DMS153 (cell line): ENCODE results near the gene IGFBP3.

Experiments used
- DNase-seq: peaks from one replicate; lab custom pipeline; 2025; lab: John Stamatoyannopoulos, UW

Gene IGFBP3

DNA sequence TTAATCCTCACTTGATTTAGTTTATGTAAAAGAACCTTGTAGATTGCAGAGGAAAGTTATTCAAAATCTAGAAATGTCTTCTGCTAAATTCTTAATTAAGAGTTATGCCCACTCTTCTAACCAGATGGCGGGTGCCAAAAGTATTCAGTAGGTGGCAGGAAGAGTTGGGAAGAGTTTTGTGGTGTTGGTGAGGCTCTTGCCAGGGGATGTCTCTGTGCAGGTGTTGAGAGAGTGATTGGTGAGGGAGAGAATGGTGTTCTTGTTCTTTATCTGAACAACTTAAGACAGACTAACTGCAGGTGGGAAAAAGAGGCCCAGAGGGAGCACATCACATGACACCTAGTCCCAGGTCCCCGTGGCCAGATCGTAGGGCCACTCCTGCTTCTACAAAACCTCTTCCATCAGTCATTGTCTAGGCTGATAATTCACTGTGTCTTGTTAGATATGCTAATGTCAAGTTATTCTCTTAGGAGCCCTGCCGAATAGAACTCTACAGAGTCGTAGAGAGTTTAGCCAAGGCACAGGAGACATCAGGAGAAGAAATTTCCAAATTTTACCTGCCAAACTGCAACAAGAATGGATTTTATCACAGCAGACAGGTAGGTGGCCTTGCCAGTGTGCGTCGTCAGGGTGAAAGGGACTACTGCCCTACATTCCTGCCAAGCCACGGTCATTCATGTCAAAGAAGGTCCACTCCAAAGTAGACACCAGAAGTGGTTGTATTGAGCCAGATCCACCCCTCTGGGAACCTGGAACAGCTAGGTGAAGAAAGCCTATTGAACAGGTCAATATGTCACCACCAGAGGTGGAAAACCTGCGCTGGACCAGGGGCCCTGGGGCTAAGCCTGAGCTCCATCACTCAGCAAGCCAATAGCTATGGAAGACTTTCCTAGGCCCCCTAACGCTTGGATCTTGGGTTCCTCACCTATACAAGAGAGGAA lies 29.3 kb downstream of the IGFBP3 start:
- DNase-seq: no peak

GRCh38 chr7:45890902-45891461 lies 30.1 kb downstream of the IGFBP3 start:
- peak; percentile 2 for DNase-seq

- no peak for DNase-seq
Observed at GRCh38 chr7:45890125-45890901, 30.8 kb downstream of the IGFBP3 start.

GRCh38 chr7:45889367-45890067 lies 31.6 kb downstream of the IGFBP3 start:
- DNase-seq: no peak

DNA sequence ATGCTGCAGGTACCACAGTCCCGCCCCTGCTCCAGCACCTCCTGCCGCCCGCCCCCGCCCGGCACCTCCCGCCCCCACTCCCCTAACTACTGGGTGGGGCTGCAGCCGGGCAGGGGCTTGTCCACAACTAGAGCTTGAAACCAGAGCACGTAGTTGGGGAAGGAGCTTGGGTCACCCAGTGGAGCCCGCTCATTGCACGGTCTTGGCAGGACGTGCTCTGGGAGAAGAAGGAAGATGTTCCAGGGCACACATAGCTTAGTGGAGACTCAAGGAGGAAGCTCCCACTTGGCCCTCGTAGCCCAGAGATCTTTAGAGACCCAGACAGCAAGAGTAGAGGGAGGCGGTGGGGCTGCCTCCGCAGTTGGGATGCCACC lies 32.1 kb downstream of the IGFBP3 start:
- no peak for DNase-seq

DNA sequence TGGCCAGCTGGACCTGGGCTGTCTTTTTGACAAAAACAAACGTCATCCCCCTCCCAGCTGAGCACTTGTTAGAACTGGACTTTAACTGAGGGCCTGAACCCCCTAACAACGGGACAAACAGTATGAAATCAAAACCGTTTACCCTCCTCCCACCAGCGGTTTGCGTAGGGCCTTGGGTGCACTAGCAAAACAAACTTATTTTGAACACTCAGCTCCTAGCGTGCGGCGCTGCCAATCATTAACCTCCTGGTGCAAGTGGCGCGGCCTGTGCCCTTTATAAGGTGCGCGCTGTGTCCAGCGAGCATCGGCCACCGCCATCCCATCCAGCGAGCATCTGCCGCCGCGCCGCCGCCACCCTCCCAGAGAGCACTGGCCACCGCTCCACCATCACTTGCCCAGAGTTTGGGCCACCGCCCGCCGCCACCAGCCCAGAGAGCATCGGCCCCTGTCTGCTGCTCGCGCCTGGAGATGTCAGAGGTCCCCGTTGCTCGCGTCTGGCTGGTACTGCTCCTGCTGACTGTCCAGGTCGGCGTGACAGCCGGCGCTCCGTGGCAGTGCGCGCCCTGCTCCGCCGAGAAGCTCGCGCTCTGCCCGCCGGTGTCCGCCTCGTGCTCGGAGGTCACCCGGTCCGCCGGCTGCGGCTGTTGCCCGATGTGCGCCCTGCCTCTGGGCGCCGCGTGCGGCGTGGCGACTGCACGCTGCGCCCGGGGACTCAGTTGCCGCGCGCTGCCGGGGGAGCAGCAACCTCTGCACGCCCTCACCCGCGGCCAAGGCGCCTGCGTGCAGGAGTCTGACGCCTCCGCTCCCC lies 32.7 kb downstream of the IGFBP3 start, which contains the start of gene IGFBP1:
Gene IGFBP1 (plus strand): TSS at position 304 of the 808 bp plus-strand sequence. CDS start 165 bp downstream, at position 469.
- DNase-seq: no peak

DNA sequence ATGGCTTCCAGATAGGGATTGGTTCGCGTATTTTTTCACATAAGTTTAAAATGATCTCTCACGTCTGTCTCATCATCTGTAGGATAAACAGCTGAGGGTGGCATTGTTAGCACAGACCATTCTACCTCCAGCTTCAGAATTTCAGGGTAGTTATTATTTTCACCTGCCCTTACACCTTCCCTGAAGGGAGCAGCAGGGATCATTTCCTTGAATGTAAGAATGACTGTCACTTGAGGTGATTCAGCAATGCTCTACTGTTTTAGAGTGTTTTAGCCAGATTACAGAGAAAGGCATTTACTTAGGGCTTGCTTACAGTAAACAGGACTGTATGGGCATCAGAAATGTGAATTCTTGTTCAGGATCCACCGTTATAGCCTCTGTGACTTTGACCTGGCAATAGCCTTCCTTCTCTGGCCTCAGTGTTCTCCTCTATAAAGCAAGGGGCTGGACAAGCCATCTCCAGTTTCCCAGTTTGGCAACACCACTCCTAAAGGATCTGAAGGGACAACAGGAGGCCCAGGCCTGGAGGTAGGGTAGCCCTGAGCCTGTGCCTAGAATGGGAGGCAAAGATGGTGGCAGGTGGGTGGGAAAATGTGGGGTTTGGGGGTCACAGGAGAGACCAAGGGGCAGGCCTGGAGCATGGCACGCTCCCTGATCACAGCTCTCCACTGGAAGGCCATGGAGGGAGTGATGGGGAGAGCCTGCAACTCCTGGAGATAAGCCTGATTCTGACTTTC lies 34.0 kb downstream of the IGFBP3 start:
- DNase-seq: no peak

DNA sequence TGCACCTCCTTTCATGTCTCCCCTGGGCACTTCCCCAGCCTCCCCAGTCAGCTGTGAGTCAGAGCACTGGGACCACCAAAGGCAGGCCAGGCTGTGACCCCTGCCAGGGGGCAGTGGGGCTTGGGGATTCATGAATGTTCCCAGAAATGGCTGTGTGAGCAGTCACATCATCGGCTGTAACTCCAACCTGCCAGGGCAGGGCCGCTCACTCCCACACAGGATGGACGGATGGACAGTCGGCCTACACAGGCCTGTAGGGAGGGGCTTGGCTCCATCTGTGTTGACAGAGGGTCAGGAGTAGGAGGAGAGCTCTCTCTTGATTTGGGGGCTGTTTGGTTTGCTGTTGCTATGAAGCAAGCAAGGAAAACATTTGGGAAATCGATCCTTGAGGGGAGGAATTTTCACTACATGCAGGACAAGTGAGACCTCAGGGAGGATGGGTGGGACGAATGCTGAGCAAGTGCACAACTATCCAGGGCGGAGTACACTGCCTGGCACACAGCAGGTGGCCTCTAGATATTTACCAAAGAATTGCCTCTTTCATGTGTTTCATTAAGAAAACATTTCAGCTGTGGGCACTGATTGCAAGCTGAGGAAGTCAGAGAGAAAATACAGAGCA lies 35.7 kb downstream of the IGFBP3 start:
- no peak for DNase-seq

GRCh38 chr7:45884136-45884535 lies 36.9 kb downstream of the IGFBP3 start:
- DNase-seq: no peak

DNA sequence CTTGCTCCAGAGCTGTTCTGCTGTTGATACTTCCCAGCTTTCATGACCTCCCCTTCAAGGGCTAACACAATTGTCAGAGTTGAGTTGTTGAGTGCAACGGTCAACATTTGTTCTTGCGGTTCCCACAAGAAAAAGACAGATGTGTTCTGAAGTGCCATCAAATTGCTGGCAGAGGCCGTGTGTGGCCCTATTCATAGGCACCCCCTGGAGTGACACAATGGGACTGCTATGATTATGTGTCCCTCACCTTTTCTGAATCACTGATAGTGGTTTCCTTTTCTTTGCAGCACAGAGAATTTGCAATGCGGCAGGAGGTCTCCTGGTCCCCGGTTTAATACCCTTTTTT lies 38.6 kb downstream of the IGFBP3 start:
- peak; percentile 77 for DNase-seq

DNA sequence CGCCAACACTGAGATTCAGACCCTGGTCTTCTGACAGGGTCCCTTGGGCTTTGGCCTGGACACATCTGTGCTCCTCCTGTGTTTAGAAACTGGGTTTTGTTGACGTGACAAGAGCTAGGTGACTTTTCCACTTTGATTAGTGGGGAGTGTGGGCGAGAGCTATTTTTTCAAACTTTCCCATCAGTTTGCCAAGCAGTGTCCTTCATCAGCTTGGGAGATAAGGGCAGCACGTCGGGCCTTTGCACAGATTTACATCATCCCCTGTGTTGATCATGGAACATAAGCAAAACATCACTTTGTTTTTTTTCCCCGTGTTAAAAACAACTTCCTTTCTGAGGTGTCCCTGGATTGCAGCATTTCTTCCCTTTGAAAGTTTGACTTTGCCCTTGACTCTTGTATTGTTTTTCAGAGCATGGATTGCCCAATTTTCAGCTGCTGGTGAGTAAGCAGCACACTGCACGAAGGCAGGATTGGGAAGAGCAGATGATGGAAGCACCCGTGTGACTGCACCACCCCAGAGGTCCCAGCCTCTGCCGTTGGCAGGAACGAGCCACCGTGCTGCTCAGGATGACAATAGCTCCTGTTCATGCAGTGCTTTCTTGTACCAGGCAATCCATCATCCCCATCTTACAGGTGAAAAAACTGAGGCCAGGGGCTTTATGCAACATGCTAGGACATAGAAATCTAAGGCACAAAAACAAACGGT lies 39.2 kb downstream of the IGFBP3 start:
- DNase-seq: no peak

DNA sequence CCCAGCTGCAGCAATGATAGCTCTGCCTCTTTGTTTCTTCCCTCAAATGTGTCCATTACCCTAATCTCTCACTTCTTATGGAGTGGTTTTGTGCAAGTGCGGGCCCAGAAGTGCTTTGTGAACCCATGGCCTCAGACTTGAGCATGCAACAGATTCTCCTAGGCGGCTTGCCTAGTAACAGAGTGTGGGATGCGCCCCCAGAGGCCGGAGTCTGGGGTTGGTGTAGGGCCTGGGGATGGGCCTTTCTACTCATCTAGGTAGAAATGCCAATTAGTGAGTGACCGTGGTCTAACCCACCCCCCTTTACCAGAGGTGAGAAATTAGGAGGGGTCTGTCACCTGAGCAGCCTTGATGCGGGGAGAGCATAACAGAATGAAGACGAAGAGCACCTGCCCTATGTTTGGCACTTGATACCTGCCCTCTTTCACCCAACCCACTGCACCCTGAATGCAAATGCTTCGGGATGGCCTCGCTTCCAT lies 39.8 kb downstream of the IGFBP3 start:
- no peak for DNase-seq

DNA sequence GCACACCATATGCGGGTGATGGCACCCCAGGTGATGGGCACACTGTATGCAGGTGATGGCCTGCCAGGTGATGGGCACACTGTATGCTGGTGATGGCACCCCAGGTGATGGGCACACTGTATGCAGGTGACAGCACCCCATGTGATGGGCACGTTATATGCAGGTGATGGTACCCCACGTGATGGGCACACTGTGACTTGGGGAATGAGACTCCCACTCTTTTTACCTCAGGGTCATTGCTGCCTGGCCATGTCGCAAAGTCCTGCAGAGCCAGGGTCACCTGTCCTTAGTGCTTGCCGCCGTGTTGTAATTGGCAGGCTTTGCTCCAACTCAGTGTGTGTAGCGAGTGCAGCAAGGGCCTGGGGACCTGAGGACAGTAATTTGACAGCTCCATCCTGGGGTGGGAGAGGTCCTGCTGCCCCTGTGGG lies 40.6 kb downstream of the IGFBP3 start:
- no peak for DNase-seq

DNA sequence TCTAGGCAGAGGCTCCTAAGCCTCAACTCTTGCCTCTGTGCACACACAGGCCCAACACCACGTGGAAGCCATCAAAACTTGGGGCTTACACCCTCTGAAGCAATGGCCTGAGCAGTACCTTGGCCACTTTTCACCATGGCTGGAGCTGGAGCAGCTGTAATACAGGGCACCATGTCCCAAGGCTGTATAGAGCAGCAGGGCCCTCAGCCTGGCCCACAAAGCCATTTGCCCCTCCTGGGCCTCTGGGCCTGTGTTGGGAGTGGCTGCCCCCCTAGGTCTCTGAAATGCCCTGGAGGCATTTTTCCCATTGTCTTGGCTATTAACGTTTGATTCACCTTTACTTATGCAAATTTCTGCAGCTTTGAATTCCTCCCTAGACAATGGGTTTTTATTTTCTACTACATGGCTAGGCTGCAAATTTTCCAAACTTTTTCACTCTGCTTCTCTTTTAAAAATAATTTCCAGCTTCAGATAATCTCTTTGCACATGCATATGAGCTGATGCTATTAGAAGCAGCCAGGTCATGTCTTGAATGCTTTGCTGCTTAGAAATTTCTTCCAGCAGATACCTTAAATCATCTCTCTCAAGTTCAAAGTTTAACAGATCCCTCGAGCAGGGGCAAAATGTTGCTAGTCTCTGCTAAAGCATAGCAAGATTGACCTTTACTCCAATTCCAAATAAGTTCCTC lies 42.5 kb downstream of the IGFBP3 start:
- DNase-seq: no peak

DNA sequence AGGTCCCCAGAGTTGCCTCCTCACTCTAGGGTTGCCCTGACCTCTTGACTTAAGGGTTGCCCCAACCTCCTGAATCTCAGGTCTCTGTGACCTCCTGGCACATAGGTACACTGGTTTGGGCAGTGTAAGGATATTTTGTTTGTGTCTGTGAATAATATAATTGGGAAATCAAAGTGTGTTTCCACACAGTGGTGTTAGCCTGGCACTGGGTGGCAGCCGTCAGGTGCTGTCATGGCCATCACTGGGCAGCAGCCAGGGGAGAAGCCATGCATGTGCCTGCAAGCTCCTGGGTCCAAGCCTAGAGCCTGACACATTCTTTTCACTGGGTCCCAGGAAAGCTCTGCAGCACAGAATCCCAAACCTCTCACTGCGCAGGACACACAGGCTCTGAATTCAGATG lies 44.6 kb downstream of the IGFBP3 start:
- no peak for DNase-seq

GRCh38 chr7:45874408-45875131 lies 46.5 kb downstream of the IGFBP3 start:
- DNase-seq: no peak

GRCh38 chr7:45873355-45873754 lies 47.7 kb downstream of the IGFBP3 start:
- no peak for DNase-seq

GRCh38 chr7:45873035-45873354 lies 48.1 kb downstream of the IGFBP3 start, which contains the start of gene CCDC201:
Gene CCDC201, minus strand, starts transcription at chr7:45873082. Its CDS starts 75 bp downstream, at chr7:45873007.
- no peak for DNase-seq
